ENCODE data around the gene WLS.

The WLS gene

GRCh38 chr1:68237040-68237439, 4.7 kb upstream of the WLS start:
- H3K27me3 ChIP-seq (ENCODE audit: insufficient read depth, low read depth): no peaks in the 10 kb centered on the region
- peaks cover 3% of the 10 kb centered on the region for H3K4me1 ChIP-seq (ENCODE audit: low read depth, poor library complexity, severe bottlenecking)
- no peak for TF ChIP-seq CTCF (conservative IDR thresholded peaks at IDR 0.05; ENCODE audit: low read depth, low read length)
- H2AFZ ChIP-seq (ENCODE audit: low read depth): no peak overlapping the region
- no peak overlapping the region for H3K27ac ChIP-seq
- no peaks in the 10 kb centered on the region; the same call in 1 of the 2 replicates for H3K36me3 ChIP-seq (ENCODE audit: insufficient read depth)
- no peaks in the 10 kb centered on the region for H4K20me1 ChIP-seq (ENCODE audit: insufficient read depth)
- H3K4me2 ChIP-seq: no peak overlapping the region
- H3K9ac ChIP-seq: no peak overlapping the region
- no peak overlapping the region for H3K4me3 ChIP-seq (IDR thresholded peaks at IDR 0.05; ENCODE audit: insufficient read depth, low read depth, low read length)
- H3K79me2 ChIP-seq (ENCODE audit: insufficient read depth, low read depth): no peaks in the 10 kb centered on the region

GRCh38 chr1:68234094-68234493, 1.8 kb upstream of the WLS start:
- Histone ChIP-seq H3K9ac (no peak overlapping the region), H3K36me3 (ENCODE audit: insufficient read depth) (no peaks in the 10 kb centered on the region), H3K27me3 (ENCODE audit: insufficient read depth, low read depth) (no peaks in the 10 kb centered on the region)

GRCh38 chr1:68233202-68233601, 879 bp upstream of the WLS start:
- Histone ChIP-seq H3K27me3 (ENCODE audit: insufficient read depth, low read depth) (no peaks in the 10 kb centered on the region), H3K27ac (no peak overlapping the region), H3K4me1 (ENCODE audit: low read depth, poor library complexity, severe bottlenecking) (peaks cover 3% of the 10 kb centered on the region), H2AFZ (ENCODE audit: low read depth) (no peak overlapping the region; the same call in 1 of the 2 replicates), H3K4me2 (peak overlapping the region; percentile 66; the same call in 1 of the 2 replicates), H3K9ac (no peak overlapping the region), H3K36me3 (ENCODE audit: insufficient read depth) (no peaks in the 10 kb centered on the region), H3K4me3 (IDR thresholded peaks at IDR 0.05; ENCODE audit: insufficient read depth, low read depth, low read length) (no peak overlapping the region), H3K79me2 (ENCODE audit: insufficient read depth, low read depth) (no peaks in the 10 kb centered on the region), H4K20me1 (ENCODE audit: insufficient read depth) (no peaks in the 10 kb centered on the region)
- no peak for TF ChIP-seq CTCF (conservative IDR thresholded peaks at IDR 0.05; ENCODE audit: low read depth, low read length)

More at GRCh38 chr1:68234094-68234493, 1.8 kb upstream of the WLS start:
- Histone ChIP-seq H3K79me2 (ENCODE audit: insufficient read depth, low read depth) (no peaks in the 10 kb centered on the region), H3K4me1 (ENCODE audit: low read depth, poor library complexity, severe bottlenecking) (peaks cover 3% of the 10 kb centered on the region), H3K27ac (no peak overlapping the region), H3K4me3 (IDR thresholded peaks at IDR 0.05; ENCODE audit: insufficient read depth, low read depth, low read length) (no peak overlapping the region), H4K20me1 (ENCODE audit: insufficient read depth) (no peaks in the 10 kb centered on the region), H2AFZ (ENCODE audit: low read depth) (no peak overlapping the region), H3K4me2 (no peak overlapping the region)
- TF ChIP-seq CTCF (conservative IDR thresholded peaks at IDR 0.05; ENCODE audit: low read depth, low read length): no peak

GRCh38 chr1:68231627-68232288, 565 bp downstream of the WLS start:
- H3K4me3 ChIP-seq (IDR thresholded peaks at IDR 0.05; ENCODE audit: insufficient read depth, low read depth, low read length): no peak overlapping the region
- no peaks in the 10 kb centered on the region for H3K27me3 ChIP-seq (ENCODE audit: insufficient read depth, low read depth)
- no peaks in the 10 kb centered on the region for H3K36me3 ChIP-seq (ENCODE audit: insufficient read depth)
- peak overlapping the region; percentile 66 for H3K4me2 ChIP-seq
- H2AFZ ChIP-seq (ENCODE audit: low read depth): peak overlapping the region; percentile 86
- no peak for TF ChIP-seq CTCF (conservative IDR thresholded peaks at IDR 0.05; ENCODE audit: low read depth, low read length)
- no peaks in the 10 kb centered on the region for H4K20me1 ChIP-seq (ENCODE audit: insufficient read depth)
- H3K9ac ChIP-seq: peak overlapping the region; percentile 42; the same call in 1 of the 2 replicates
- H3K4me1 ChIP-seq (ENCODE audit: low read depth, poor library complexity, severe bottlenecking): peaks cover 3% of the 10 kb centered on the region
- H3K27ac ChIP-seq: no peak overlapping the region
- H3K79me2 ChIP-seq (ENCODE audit: insufficient read depth, low read depth): no peaks in the 10 kb centered on the region
